ENCODE results near the gene ZNF3. TPM values are rescaled to one million over a fixed set of nuclear protein-coding genes. Genes with fewer than 3 reads are reported as not detected.
A peak's percentile ranks its signal among the peaks of the same experiment; 100 is the strongest.

The ZNF3 gene
- total RNA-seq, 1 donor from 2014 or later: 47.7 TPM

DNA sequence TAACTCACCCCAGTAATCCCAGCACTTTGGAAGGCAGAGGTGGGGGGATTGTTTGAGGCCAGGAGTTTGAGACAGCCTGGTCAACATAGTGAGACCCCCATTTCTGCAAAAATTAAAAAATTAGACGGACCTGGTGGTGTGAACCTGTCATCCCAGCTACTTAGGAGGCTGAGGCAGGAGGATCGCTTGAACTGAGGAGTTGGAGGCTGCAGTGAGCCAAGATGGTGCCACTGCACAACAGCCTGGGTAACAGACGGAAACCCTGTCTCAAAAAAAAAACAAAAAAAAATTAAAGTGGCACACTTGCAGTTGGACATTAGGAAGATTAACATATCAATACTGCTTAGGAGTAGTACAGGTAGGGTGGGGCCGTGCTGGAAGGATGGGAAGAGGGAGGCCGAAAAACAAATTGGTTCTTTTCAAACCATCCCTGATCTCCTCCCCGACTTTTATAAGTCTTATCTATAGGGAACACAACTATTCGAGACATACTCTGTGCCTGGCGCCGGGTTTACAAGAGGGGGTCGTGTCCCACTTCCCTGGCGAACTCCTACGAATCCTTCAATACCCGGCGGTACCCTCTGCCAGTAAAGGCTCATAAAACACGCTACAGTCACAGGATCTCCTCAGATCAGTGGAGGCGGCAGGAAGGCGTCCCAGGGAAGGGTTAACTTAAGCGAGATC lies 37.0 kb upstream of the ZNF3 start:
- Mint-ChIP-seq H3K27ac (ENCODE audit: unreplicated experiment) (peak overlapping the region; percentile 96), H3K27me3 (ENCODE audit: unreplicated experiment) (peaks cover 7% of the 10 kb centered on the region), H3K36me3 (ENCODE audit: low read depth, unreplicated experiment) (peaks cover 8% of the 10 kb centered on the region), H3K4me1 (ENCODE audit: unreplicated experiment) (peaks cover 21% of the 10 kb centered on the region), H3K9me3 (ENCODE audit: unreplicated experiment) (no peaks in the 10 kb centered on the region), H3K4me3 (ENCODE audit: unreplicated experiment) (peak overlapping the region; percentile 99)
- TF ChIP-seq, protein P1, sequence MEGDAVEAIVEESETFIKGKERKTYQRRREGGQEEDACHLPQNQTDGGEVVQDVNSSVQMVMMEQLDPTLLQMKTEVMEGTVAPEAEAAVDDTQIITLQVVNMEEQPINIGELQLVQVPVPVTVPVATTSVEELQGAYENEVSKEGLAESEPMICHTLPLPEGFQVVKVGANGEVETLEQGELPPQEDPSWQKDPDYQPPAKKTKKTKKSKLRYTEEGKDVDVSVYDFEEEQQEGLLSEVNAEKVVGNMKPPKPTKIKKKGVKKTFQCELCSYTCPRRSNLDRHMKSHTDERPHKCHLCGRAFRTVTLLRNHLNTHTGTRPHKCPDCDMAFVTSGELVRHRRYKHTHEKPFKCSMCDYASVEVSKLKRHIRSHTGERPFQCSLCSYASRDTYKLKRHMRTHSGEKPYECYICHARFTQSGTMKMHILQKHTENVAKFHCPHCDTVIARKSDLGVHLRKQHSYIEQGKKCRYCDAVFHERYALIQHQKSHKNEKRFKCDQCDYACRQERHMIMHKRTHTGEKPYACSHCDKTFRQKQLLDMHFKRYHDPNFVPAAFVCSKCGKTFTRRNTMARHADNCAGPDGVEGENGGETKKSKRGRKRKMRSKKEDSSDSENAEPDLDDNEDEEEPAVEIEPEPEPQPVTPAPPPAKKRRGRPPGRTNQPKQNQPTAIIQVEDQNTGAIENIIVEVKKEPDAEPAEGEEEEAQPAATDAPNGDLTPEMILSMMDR (IDR thresholded peaks at IDR 0.05; ENCODE audit: unreplicated experiment): no peak
- no peak for DNase-seq (ENCODE audit: low spot score)

DNA sequence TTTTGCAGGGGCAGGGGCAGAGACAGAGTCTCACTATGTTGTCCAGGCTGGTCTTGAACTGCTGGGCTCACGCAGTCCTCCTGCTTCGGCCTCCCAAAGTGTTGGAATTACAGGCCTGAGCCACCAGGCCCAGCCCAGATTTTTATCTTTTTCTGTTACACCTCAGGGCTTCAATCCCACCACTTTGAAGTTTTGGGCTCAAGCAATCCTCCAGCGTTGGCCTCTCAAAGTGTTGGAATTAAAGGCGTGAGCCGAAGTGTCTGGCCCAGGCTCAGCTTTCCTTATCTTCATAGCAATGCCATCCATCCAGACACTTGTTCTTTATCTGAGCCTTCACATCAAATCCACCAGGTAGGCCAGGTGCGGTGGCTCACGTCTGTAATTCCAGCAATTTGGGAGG lies 33.5 kb upstream of the ZNF3 start:
- H3K36me3 Mint-ChIP-seq (ENCODE audit: low read depth, unreplicated experiment): peaks cover 29% of the 10 kb centered on the region
- H3K4me1 Mint-ChIP-seq (ENCODE audit: unreplicated experiment): peaks cover 13% of the 10 kb centered on the region
- peak overlapping the region; percentile 51 for H3K4me3 Mint-ChIP-seq (ENCODE audit: unreplicated experiment)
- H3K9me3 Mint-ChIP-seq (ENCODE audit: unreplicated experiment): no peaks in the 10 kb centered on the region
- TF ChIP-seq, protein P1 (IDR thresholded peaks at IDR 0.05; ENCODE audit: unreplicated experiment): no peak
- no peak overlapping the region for H3K27ac Mint-ChIP-seq (ENCODE audit: unreplicated experiment)
- peaks cover 6% of the 10 kb centered on the region for H3K27me3 Mint-ChIP-seq (ENCODE audit: unreplicated experiment)
- no peak for DNase-seq (ENCODE audit: low spot score)

GRCh38 chr7:100111914-100112313 lies 30.4 kb upstream of the ZNF3 start:
- Mint-ChIP-seq H3K27ac (ENCODE audit: unreplicated experiment) (no peak overlapping the region), H3K4me1 (ENCODE audit: unreplicated experiment) (peaks cover 2% of the 10 kb centered on the region), H3K36me3 (ENCODE audit: low read depth, unreplicated experiment) (peaks cover 41% of the 10 kb centered on the region), H3K9me3 (ENCODE audit: unreplicated experiment) (no peaks in the 10 kb centered on the region), H3K4me3 (ENCODE audit: unreplicated experiment) (no peak overlapping the region), H3K27me3 (ENCODE audit: unreplicated experiment) (peaks cover 6% of the 10 kb centered on the region)
- no peak for DNase-seq (ENCODE audit: low spot score)
- TF ChIP-seq, protein P1 (IDR thresholded peaks at IDR 0.05; ENCODE audit: unreplicated experiment): no peak

GRCh38 chr7:100111156-100111555 lies 29.6 kb upstream of the ZNF3 start:
- Mint-ChIP-seq H3K4me3 (ENCODE audit: unreplicated experiment) (peak overlapping the region; percentile 86), H3K4me1 (ENCODE audit: unreplicated experiment) (peaks cover 2% of the 10 kb centered on the region), H3K36me3 (ENCODE audit: low read depth, unreplicated experiment) (peaks cover 45% of the 10 kb centered on the region), H3K9me3 (ENCODE audit: unreplicated experiment) (no peaks in the 10 kb centered on the region), H3K27ac (ENCODE audit: unreplicated experiment) (no peak overlapping the region), H3K27me3 (ENCODE audit: unreplicated experiment) (peaks cover 6% of the 10 kb centered on the region)
- TF ChIP-seq, protein P1 (IDR thresholded peaks at IDR 0.05; ENCODE audit: unreplicated experiment): no peak
- DNase-seq (ENCODE audit: low spot score): no peak

DNA sequence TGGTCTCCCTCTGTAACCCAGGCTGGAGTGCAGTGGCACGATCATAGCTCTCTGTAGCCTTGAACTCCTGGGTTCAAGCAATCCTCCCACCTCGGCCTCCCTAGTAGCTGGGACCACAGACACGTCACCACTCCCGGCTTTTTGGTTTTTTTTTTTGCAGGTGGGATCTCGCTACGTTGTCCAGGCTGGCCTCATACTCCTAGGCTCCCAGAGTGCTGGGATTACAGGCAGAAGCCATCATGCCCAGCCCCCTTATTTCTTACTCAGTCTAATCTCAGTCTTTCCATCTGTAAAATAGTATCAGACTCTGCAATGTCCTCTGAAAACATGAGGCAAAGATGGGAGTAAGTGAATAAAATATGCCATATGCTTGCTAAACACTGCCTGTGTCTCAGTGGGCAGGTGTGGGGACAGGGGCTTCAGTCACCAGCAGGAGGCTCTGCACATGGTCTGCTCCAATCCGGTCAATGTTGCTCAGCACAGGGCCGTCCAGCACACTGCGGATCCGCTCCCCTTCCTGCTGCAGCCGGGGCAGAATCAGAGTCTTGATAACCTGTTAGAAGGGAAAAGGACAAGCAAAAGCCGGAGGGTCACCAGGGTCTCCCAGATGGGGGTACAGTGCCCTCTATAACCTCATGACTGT lies 28.1 kb upstream of the ZNF3 start:
- H3K9me3 Mint-ChIP-seq (ENCODE audit: unreplicated experiment): no peaks in the 10 kb centered on the region
- TF ChIP-seq, protein P1 (IDR thresholded peaks at IDR 0.05; ENCODE audit: unreplicated experiment): no peak
- peaks cover 2% of the 10 kb centered on the region for H3K4me1 Mint-ChIP-seq (ENCODE audit: unreplicated experiment)
- peak overlapping the region; percentile 11 for H3K4me3 Mint-ChIP-seq (ENCODE audit: unreplicated experiment)
- no peak for DNase-seq (ENCODE audit: low spot score)
- H3K27me3 Mint-ChIP-seq (ENCODE audit: unreplicated experiment): peaks cover 5% of the 10 kb centered on the region
- H3K27ac Mint-ChIP-seq (ENCODE audit: unreplicated experiment): no peak overlapping the region
- H3K36me3 Mint-ChIP-seq (ENCODE audit: low read depth, unreplicated experiment): peaks cover 41% of the 10 kb centered on the region
